ENCODE results near the gene LUC7L3. TPM values are rescaled to one million over a fixed set of nuclear protein-coding genes. Genes with fewer than 3 reads are reported as not detected.

The LUC7L3 gene
- total and polyA plus RNA-seq, 2 of the 13 experiments (the other 11 are each of a cell fraction or from before 2014, with no cell fraction given), result 108 to 120 TPM

- TF ChIP-seq MTA3 (CRISPR knock-in tag; IDR thresholded peaks at IDR 0.05) (no peak), ZFP1 (CRISPR knock-in tag; IDR thresholded peaks at IDR 0.05) (0 out of 2 replicates have a peak, but pooled peaks have one; percentile 71), SPEN (CRISPR knock-in tag; IDR thresholded peaks at IDR 0.05; ENCODE audit: low read depth) (no peak), SNRNP70 (IDR thresholded peaks at IDR 0.05; ENCODE audit: low read depth, low read length) (no peak), REXO4 (CRISPR knock-in tag; IDR thresholded peaks at IDR 0.05; ENCODE audit: borderline replicate concordance) (no peak), USF2 (IDR thresholded peaks at IDR 0.05; ENCODE audit: low read depth, low read length) (no peak), USF2 (CRISPR knock-in tag; IDR thresholded peaks at IDR 0.05; ENCODE audit: borderline replicate concordance) (no peak), SP2 (CRISPR knock-in tag; IDR thresholded peaks at IDR 0.05) (no peak), ZNF746 (CRISPR knock-in tag; IDR thresholded peaks at IDR 0.05) (no peak; the same call in 1 of the 2 replicates), ZNF678 (CRISPR knock-in tag; IDR thresholded peaks at IDR 0.05) (peak; percentile 39; the same call in 1 of the 2 replicates), RBFOX2 (IDR thresholded peaks at IDR 0.05; ENCODE audit: low read depth, low read length) (no peak; the same call in 1 of the 2 replicates), NCOR1 (IDR thresholded peaks at IDR 0.05; ENCODE audit: borderline replicate concordance, low read length) (no peak), POLR2AphosphoS5 (IDR thresholded peaks at IDR 0.05; ENCODE audit: low read depth, low read length) (no peak), KMT2A (CRISPR knock-in tag; IDR thresholded peaks at IDR 0.05) (no peak), ZBTB7B (CRISPR knock-in tag; IDR thresholded peaks at IDR 0.05) (no peak), ZNF563 (CRISPR knock-in tag; IDR thresholded peaks at IDR 0.05) (no peak), ZNF264 (CRISPR knock-in tag; IDR thresholded peaks at IDR 0.05) (no peak), POLR2G (IDR thresholded peaks at IDR 0.05; ENCODE audit: low read depth, low read length) (no peak; the same call in 1 of the 2 replicates), ZFP36L2 (CRISPR knock-in tag; IDR thresholded peaks at IDR 0.05) (peak; percentile 77; the same call in 1 of the 2 replicates), RFX1 (IDR thresholded peaks at IDR 0.05) (no peak), ATRX (CRISPR knock-in tag; IDR thresholded peaks at IDR 0.05; ENCODE audit: borderline replicate concordance) (no peak), MIXL1 (CRISPR knock-in tag; IDR thresholded peaks at IDR 0.05) (peak; percentile 29; the same call in 1 of the 2 replicates), ZNF382 (CRISPR knock-in tag; IDR thresholded peaks at IDR 0.05; ENCODE audit: borderline replicate concordance) (no peak), PAX8 (CRISPR knock-in tag; IDR thresholded peaks at IDR 0.05; ENCODE audit: borderline replicate concordance) (0 out of 2 replicates have a peak, but pooled peaks have one; percentile 42), ZNF609 (CRISPR knock-in tag; IDR thresholded peaks at IDR 0.05; ENCODE audit: borderline replicate concordance) (no peak; the same call in none of the 2 replicates)
Measured at GRCh38 chr17:50687200-50688066, 32.0 kb upstream of the LUC7L3 start (continued).
